ENCODE data around the gene LRFN3. TPM values are rescaled to one million over a fixed set of nuclear protein-coding genes. Genes with fewer than 3 reads are reported as not detected.

LRFN3 gene
- total RNA-seq, 3 donors from 2014 or later, result 10.5 to 14.0 (median 10.5) TPM

DNA sequence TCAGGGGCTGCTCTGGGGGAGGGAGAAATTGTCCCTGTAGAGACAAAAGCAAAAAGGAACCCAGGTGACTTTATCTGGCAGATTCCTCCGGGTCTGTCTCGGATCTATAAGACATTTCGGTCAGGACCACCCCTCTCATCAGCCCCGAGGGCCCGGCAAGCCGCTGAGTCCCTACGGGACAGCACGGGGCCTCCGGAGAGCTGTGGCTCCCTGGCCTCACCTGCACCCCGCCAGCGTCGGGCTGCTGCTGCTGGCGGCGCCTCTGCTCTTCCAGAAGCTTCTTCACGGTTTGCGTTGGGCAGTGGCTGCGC lies 37.7 kb upstream of the LRFN3 start:
- peaks cover 9% of the 10 kb centered on the region for H3K4me1 ChIP-seq (ENCODE audit: low read depth)

DNA sequence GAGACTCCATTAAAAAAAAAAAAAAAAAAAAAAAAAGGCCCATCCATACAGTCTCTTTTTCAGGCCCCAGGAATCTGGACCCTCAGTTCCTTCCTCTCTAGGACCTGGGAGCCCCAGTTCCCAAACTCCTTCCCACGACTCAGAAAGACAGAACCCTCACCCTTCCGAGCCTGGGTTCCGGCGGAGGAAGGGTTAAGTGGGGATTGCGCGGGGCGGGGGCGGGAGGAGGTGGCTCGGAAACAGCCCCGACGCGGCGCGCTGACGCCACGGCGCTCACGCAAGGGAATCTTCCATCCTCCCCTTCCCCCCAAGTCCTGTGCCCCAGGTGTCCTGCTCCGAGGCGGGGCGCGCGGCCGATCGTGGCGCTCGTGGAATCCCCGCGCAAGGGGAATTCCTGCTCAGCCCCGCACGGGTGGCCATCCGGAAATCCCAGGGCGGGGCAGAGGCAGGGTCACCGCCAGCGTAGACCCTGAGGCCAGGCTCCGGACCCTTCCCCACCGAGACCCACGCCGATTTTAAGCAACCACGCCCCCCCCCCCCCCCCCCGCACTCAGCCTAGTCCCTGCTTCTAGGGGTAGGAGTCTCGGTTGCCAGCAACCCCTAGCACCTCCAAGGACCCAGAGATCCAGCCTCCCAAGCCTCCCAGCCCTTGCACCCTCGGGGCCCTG lies 36.5 kb upstream of the LRFN3 start:
- Histone ChIP-seq H3K9me3 (no peaks in the 10 kb centered on the region), H3K36me3 (ENCODE audit: low read depth) (no peaks in the 10 kb centered on the region), H3K4me1 (ENCODE audit: low read depth) (peaks cover 9% of the 10 kb centered on the region), H3K4me3 (peak overlapping the region; percentile 44)
- DNase-seq (peak; percentile 88 to 93 (median 91)), ATAC-seq (peak; percentile 89)
- intact Hi-C loops (cut with DNase I, micrococcal nuclease), result loop anchor here in 1 of 2 donors (5.0 kb wide), 1 partner anchor 33 kb away; no protein-coding TSS in a partner anchor
- TF ChIP-seq, protein P1, sequence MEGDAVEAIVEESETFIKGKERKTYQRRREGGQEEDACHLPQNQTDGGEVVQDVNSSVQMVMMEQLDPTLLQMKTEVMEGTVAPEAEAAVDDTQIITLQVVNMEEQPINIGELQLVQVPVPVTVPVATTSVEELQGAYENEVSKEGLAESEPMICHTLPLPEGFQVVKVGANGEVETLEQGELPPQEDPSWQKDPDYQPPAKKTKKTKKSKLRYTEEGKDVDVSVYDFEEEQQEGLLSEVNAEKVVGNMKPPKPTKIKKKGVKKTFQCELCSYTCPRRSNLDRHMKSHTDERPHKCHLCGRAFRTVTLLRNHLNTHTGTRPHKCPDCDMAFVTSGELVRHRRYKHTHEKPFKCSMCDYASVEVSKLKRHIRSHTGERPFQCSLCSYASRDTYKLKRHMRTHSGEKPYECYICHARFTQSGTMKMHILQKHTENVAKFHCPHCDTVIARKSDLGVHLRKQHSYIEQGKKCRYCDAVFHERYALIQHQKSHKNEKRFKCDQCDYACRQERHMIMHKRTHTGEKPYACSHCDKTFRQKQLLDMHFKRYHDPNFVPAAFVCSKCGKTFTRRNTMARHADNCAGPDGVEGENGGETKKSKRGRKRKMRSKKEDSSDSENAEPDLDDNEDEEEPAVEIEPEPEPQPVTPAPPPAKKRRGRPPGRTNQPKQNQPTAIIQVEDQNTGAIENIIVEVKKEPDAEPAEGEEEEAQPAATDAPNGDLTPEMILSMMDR (IDR thresholded peaks at IDR 0.05), result no peak

More for the DNA sequence above, 37.7 kb upstream of the LRFN3 start:
- Histone ChIP-seq H3K4me3 (peak overlapping the region; percentile 44), H3K9me3 (no peaks in the 10 kb centered on the region), H3K36me3 (ENCODE audit: low read depth) (no peaks in the 10 kb centered on the region)
- TF ChIP-seq, protein P1 (IDR thresholded peaks at IDR 0.05), result no peak
- intact Hi-C loops (cut with DNase I, micrococcal nuclease), result loop anchor here in 1 of 2 donors (5.0 kb wide), 1 partner anchor 34 kb away; no protein-coding TSS in a partner anchor
- ATAC-seq (peak; percentile 5), DNase-seq (no peak)

DNA sequence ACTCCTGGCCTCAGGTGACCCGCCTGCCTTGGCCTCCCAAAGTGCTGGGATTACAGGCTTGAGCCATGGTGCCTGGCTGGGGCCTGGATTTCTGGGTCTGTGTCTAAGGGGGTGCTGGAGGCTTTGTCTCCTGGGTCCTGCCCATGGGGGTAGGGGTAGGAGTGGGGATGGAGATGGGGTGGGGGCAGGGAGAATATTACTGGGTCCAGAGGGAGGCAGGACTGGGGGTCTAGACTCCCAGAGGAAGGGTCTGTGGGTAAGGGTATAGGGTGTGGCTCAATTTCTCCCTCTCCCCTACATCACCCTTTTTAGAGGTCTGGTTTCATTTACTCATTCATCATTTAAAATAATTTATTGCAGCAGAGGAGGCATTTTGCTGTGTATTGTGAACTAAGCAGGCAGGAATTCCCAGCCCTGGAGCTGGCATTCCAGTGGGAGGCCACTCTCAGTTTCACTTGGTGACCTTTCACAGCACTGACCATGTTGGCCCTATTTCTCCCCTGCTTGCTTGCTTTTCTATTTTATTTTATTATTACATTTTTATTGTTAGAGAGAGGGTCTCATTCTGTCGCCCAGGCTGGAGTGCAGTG lies 35.0 kb upstream of the LRFN3 start:
- Histone ChIP-seq H3K9me3 (no peaks in the 10 kb centered on the region), H3K36me3 (ENCODE audit: low read depth) (no peaks in the 10 kb centered on the region), H3K4me1 (ENCODE audit: low read depth) (peaks cover 9% of the 10 kb centered on the region), H3K4me3 (no peak overlapping the region)
- intact Hi-C loops (cut with DNase I, micrococcal nuclease), result no loop called here
- DNase-seq (peak; percentile 26 to 55 (median 39)), ATAC-seq (no peak)
- TF ChIP-seq, protein P1 (IDR thresholded peaks at IDR 0.05), result no peak

DNA sequence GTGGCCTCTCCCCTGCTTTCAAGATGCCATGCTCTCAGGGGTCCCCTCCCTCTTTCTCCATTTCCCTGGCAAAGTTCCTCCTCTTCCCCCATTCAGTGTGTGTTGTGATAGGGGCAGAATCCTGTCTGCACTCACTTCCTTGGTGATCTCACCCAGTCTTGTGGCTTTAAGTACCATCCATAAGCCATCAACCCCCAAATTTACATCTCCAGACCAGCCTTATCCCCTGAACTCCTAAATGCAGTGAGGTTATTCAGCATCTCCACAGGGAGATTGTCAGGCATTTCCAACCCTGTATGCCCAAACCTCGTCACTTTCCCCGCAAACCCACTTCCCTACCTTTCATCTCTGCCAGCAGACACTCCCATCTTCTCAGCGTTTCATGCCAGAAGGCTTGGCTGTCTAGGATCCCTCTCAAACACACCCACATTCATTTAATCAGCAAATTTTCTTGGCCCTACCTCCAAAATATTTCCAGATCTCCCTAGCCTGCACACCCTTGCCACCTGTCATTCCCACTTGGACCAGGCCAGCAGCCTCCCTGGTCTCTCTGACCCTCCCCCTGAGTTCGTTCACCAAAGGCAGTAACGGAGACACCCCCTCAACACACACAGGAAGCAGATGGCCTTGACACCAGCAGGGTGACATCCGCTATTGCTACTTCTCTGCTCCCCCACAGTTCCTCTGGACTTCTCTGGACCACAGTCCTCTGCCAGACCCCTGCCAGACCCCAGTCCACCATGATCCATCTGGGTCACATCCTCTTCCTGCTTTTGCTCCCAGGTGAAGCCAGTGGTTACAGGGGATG lies 34.1 kb upstream of the LRFN3 start, which contains the start of gene HCST:
HCST (plus strand) TSS at position 676 of the 808 bp plus-strand sequence; CDS start at position 741, 65 bp downstream.
- Histone ChIP-seq H3K9me3 (no peaks in the 10 kb centered on the region), H3K36me3 (ENCODE audit: low read depth) (no peaks in the 10 kb centered on the region), H3K4me3 (no peak within 1 kb of the TSS), H3K4me1 (ENCODE audit: low read depth) (peaks cover 9% of the 10 kb centered on the region)
- DNase-seq (peak in 2 of 3 donors; percentile 36 to 55), ATAC-seq (no peak)
- TF ChIP-seq, protein P1 (IDR thresholded peaks at IDR 0.05), result no peak
- intact Hi-C loops (cut with DNase I, micrococcal nuclease), result no loop called here

DNA sequence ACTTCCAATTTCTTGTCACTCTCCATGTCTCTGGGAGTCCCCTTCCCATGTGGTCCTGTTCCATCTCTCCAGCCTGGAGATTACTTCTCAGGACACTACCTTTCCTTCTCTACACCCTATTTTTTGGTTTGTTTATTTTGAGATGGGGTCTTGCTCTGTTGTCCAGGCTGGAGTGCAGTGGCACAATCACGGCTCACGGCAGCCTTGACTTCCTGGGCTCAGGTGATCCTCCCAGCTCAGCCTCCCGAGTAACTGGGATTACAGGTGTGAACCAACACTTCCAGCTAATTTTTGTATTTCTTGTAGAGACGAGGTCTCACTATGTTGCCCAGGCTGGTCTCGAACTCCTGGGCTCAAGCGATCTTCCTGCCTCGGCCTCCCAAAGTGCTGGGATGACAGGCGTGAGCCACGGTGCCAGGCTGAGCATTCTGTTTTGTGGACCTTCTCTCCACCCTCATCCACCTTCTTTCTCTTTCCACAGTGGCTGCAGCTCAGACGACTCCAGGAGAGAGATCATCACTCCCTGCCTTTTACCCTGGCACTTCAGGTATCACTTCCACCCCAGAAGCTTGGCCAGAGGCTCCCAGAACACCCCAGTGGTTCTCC lies 33.2 kb upstream of the LRFN3 start:
- intact Hi-C loops (cut with DNase I, micrococcal nuclease), result no loop called here
- no peak for ATAC-seq

More for the DNA sequence above, 33.2 kb upstream of the LRFN3 start:
- Histone ChIP-seq H3K36me3 (ENCODE audit: low read depth) (no peaks in the 10 kb centered on the region), H3K9me3 (no peaks in the 10 kb centered on the region), H3K4me3 (no peak overlapping the region), H3K4me1 (ENCODE audit: low read depth) (peaks cover 7% of the 10 kb centered on the region)
- DNase-seq, result no peak
- TF ChIP-seq, protein P1 (IDR thresholded peaks at IDR 0.05), result no peak
